ENCODE results near the gene SUV39H1. TPM values are rescaled to one million over a fixed set of nuclear protein-coding genes. Genes with fewer than 3 reads are reported as not detected.
A peak's percentile ranks its signal among the peaks of the same experiment; 100 is the strongest.
"Not testable (repeated sequence)": the region's sequence is repeated elsewhere in the genome, so short reads cannot be mapped to it uniquely, and the experiment has no call there.

Gene SUV39H1
- total and polyA plus RNA-seq, 2 of the 13 experiments (the other 11 are each of a cell fraction or from before 2014, with no cell fraction given): 5.2 to 10.1 TPM

DNA sequence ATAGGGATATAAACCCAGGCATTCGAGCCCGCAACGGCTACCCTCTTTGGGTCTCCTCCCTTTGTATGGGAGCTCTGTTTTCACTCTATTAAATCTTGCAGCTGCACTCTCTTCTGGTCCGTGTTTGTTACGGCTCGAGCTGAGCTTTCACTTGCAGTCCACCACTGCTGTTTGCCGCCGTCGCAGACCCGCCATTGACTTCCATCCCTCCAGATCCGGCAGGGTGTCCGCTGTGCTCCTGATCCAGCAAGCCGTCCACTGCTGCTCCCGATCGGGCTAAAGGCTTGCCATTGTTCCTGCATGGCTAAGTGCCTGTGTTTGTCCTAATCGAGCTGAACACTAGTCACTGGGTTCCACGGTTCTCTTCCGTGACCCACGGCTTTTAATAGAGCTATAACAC is 41.8 kb upstream of the SUV39H1 start:
- Histone ChIP-seq H3K4me2 (ENCODE audit: low read depth, low read length) (peak overlapping the region; percentile 51), H3K4me3 (replicated peaks in 1 of 3; ENCODE audit: insufficient read depth in 1 of 3, low read depth in 2 of 3, low read length in 3 of 3) (peak overlapping the region in 1 of 3 experiments; percentile 23; a peak in 2 of 6 replicates), H3K27me3 (ENCODE audit: control insufficient read depth in 1 of 2, insufficient read depth in 2 of 2, low read length in 2 of 2) (peaks cover 0 to 12% of the 10 kb centered on the region in 2 experiments; a peak in 1 of 5 replicates), H3K4me1 (ENCODE audit: insufficient read depth, low read length) (peaks cover 13% of the 10 kb centered on the region; the same call in 1 of the 2 replicates)
- H3K9me3 ChIP-seq (ENCODE audit: low read length); intact Hi-C loops (cut with micrococcal nuclease; ENCODE audit: unreplicated experiment); in situ Hi-C loops (cut with HindIII; ENCODE audit: extremely low pct_ligation_motif_present, low pct_unique_long_range_greater_than_20kb); H4K20me1 ChIP-seq (ENCODE audit: insufficient read depth, low read length); H3K9ac ChIP-seq (ENCODE audit: insufficient read depth, low read depth, low read length); H2AFZ ChIP-seq (ENCODE audit: low read length); CTCF ChIA-PET (ENCODE audit: low intra/inter-chr PET ratio, low total read pairs); H3K27ac ChIP-seq (ENCODE audit: extremely low read length, insufficient read depth, low read length); FAIRE-seq; H3K79me2 ChIP-seq (ENCODE audit: insufficient read depth, low read length); DNase-seq (ENCODE audit: low spot score); ATAC-seq; H3K36me3 ChIP-seq (replicated peaks in 1 of 2; ENCODE audit: control insufficient read depth in 1 of 2, insufficient read depth in 2 of 2, low read length in 2 of 2); BruUV-seq (replicated peaks): not testable (repeated sequence)
- 0% methylated on average over 1 of the region's 19 CpGs for WGBS (ENCODE audit: low lambda C conversion rate)
- 0 out of 2 replicates have a peak, but pooled peaks have one; percentile 33 for TF ChIP-seq ZNF317 (CRISPR knock-in tag; IDR thresholded peaks at IDR 0.05)
- POLR2A ChIA-PET: interaction anchor here (3.3 kb wide), 1 partner anchor 21 kb away, joined by 10 read pairs; no protein-coding TSS in a partner anchor

DNA sequence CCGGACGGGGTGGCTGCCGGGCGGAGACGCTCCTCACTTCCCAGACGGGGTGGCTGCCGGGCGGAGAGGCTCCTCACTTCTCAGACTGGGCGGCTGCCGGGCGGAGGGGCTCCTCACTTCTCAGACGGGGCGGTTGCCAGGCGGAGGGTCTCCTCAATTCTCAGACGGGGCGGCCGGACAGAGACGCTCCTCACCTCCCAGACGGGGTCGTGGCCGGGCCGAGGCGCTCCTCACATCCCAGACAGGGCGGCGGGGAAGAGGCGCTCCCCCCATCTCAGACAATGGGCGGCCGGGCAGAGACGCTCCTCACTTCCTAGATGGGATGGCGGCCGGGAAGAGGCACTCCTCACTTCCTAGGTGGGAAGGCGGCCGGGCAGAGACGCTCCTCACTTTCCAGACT is 36.8 kb upstream of the SUV39H1 start:
- H2AFZ ChIP-seq (ENCODE audit: low read length); H3K27ac ChIP-seq (ENCODE audit: extremely low read length, insufficient read depth, low read length); H3K79me2 ChIP-seq (ENCODE audit: insufficient read depth, low read length); H3K36me3 ChIP-seq (replicated peaks in 1 of 2; ENCODE audit: control insufficient read depth in 1 of 2, insufficient read depth in 2 of 2, low read length in 2 of 2); H3K9me3 ChIP-seq (ENCODE audit: low read length); H3K4me3 ChIP-seq (replicated peaks in 1 of 3; ENCODE audit: insufficient read depth in 1 of 3, low read depth in 2 of 3, low read length in 3 of 3); BruUV-seq (replicated peaks); POLR2A ChIA-PET; H3K4me1 ChIP-seq (ENCODE audit: insufficient read depth, low read length); H3K4me2 ChIP-seq (ENCODE audit: low read depth, low read length); ATAC-seq; intact Hi-C loops (cut with micrococcal nuclease; ENCODE audit: unreplicated experiment); FAIRE-seq; H3K27me3 ChIP-seq (ENCODE audit: control insufficient read depth in 1 of 2, insufficient read depth in 2 of 2, low read length in 2 of 2); H3K9ac ChIP-seq (ENCODE audit: insufficient read depth, low read depth, low read length); DNase-seq (ENCODE audit: low spot score); CTCF ChIA-PET (ENCODE audit: low intra/inter-chr PET ratio, low total read pairs); in situ Hi-C loops (cut with HindIII; ENCODE audit: extremely low pct_ligation_motif_present, low pct_unique_long_range_greater_than_20kb); H4K20me1 ChIP-seq (ENCODE audit: insufficient read depth, low read length): not testable (repeated sequence)
- 87% methylated on average over 9 of the region's 34 CpGs for WGBS (ENCODE audit: low lambda C conversion rate)

DNA sequence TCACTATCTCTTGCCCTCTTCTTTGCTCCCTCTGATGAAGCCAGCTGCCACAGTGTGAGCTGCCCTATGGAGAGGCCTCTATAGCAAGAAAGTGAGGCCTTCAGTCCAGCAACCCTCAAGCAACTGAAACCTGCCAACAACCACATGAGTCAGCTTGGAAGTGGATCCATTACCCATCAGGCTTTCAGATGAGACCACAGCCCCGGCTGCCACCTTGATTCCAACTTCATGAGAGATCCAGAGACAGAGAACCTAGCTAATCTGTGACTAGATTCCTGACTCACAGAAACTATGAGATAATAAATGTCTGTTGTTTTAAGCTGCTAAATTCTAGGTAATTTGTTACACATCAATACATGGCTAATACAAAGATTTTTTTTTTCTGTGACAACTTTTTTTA is 33.3 kb upstream of the SUV39H1 start:
- Histone ChIP-seq H4K20me1 (ENCODE audit: insufficient read depth, low read length) (no peaks in the 10 kb centered on the region), H3K4me1 (ENCODE audit: insufficient read depth, low read length) (peaks cover 9% of the 10 kb centered on the region), H2AFZ (ENCODE audit: low read length) (no peak overlapping the region), H3K4me3 (replicated peaks in 1 of 3; ENCODE audit: insufficient read depth in 1 of 3, low read depth in 2 of 3, low read length in 3 of 3) (no peak overlapping the region), H3K4me2 (ENCODE audit: low read depth, low read length) (no peak overlapping the region), H3K9ac (ENCODE audit: insufficient read depth, low read depth, low read length) (no peak overlapping the region), H3K36me3 (replicated peaks in 1 of 2; ENCODE audit: control insufficient read depth in 1 of 2, insufficient read depth in 2 of 2, low read length in 2 of 2) (no peaks in the 10 kb centered on the region), H3K27ac (ENCODE audit: extremely low read length, insufficient read depth, low read length) (no peak overlapping the region), H3K79me2 (ENCODE audit: insufficient read depth, low read length) (no peaks in the 10 kb centered on the region), H3K9me3 (ENCODE audit: low read length) (no peaks in the 10 kb centered on the region), H3K27me3 (ENCODE audit: control insufficient read depth in 1 of 2, insufficient read depth in 2 of 2, low read length in 2 of 2) (no peaks in the 10 kb centered on the region)
- in situ Hi-C loops (cut with HindIII; ENCODE audit: extremely low pct_ligation_motif_present, low pct_unique_long_range_greater_than_20kb) (no loop called here), intact Hi-C loops (cut with micrococcal nuclease; ENCODE audit: unreplicated experiment) (no loop called here)
- ATAC-seq: no peak
- no peak for FAIRE-seq
- no peak for DNase-seq (ENCODE audit: low spot score)
- ChIA-PET CTCF (ENCODE audit: low intra/inter-chr PET ratio, low total read pairs) (no interaction called here), POLR2A (interaction anchor here (1.1 kb wide), 1 partner anchor 13 kb away, joined by 4 read pairs; no protein-coding TSS in a partner anchor)
- 0% methylated on average over 1 of the region's 1 CpG for WGBS (ENCODE audit: low lambda C conversion rate)
- BruUV-seq (replicated peaks): no TSS peak
- TF ChIP-seq, protein P1, sequence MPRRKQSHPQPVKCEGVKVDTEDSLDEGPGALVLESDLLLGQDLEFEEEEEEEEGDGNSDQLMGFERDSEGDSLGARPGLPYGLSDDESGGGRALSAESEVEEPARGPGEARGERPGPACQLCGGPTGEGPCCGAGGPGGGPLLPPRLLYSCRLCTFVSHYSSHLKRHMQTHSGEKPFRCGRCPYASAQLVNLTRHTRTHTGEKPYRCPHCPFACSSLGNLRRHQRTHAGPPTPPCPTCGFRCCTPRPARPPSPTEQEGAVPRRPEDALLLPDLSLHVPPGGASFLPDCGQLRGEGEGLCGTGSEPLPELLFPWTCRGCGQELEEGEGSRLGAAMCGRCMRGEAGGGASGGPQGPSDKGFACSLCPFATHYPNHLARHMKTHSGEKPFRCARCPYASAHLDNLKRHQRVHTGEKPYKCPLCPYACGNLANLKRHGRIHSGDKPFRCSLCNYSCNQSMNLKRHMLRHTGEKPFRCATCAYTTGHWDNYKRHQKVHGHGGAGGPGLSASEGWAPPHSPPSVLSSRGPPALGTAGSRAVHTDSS (CRISPR knock-in tag; conservative IDR thresholded peaks at IDR 0.05): no peak
- no peak for TF ChIP-seq KDM3A (CRISPR knock-in tag; IDR thresholded peaks at IDR 0.05; ENCODE audit: low read depth)
- no peak for TF ChIP-seq ZNF329 (CRISPR knock-in tag; IDR thresholded peaks at IDR 0.05; ENCODE audit: low read depth)
- no peak for TF ChIP-seq ZNF720 (CRISPR knock-in tag; IDR thresholded peaks at IDR 0.05)
- TF ChIP-seq, protein P2, sequence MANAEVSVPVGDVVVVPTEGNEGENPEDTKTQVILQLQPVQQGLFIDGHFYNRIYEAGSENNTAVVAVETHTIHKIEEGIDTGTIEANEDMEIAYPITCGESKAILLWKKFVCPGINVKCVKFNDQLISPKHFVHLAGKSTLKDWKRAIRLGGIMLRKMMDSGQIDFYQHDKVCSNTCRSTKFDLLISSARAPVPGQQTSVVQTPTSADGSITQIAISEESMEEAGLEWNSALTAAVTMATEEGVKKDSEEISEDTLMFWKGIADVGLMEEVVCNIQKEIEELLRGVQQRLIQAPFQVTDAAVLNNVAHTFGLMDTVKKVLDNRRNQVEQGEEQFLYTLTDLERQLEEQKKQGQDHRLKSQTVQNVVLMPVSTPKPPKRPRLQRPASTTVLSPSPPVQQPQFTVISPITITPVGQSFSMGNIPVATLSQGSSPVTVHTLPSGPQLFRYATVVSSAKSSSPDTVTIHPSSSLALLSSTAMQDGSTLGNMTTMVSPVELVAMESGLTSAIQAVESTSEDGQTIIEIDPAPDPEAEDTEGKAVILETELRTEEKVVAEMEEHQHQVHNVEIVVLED (CRISPR knock-in tag; IDR thresholded peaks at IDR 0.05; ENCODE audit: borderline replicate concordance): no peak
- no peak for TF ChIP-seq ZNF251 (CRISPR knock-in tag; IDR thresholded peaks at IDR 0.05)
- no peak for TF ChIP-seq ZNF563 (CRISPR knock-in tag; IDR thresholded peaks at IDR 0.05)
